ENCODE data around the gene TMEM33. TPM values are rescaled to one million over a fixed set of nuclear protein-coding genes. Genes with fewer than 3 reads are reported as not detected.

Gene TMEM33
- total RNA-seq, 2 experiments from 2014 or later, result 94.2 to 95.4 TPM

- CTCF ChIA-PET, result no interaction called here
- POLR2A ChIA-PET, result no interaction called here
These were observed 58.0 kb downstream of the TMEM33 start for GRCh38 chr4:41992967-41993857.

- ChIA-PET CTCF (no interaction called here), POLR2A (no interaction called here)
These were observed 59.3 kb downstream of the TMEM33 start for GRCh38 chr4:41994461-41994985.

- POLR2A ChIA-PET, result no interaction called here
- CTCF ChIA-PET, result interaction anchor here (0.7 kb wide), 1 partner anchor 15 kb away, joined by 3 read pairs; no protein-coding TSS in a partner anchor
These were observed 62.8 kb downstream of the TMEM33 start for GRCh38 chr4:41998019-41998418.

- CTCF ChIA-PET, result no interaction called here
- POLR2A ChIA-PET, result no interaction called here
These were observed 64.1 kb downstream of the TMEM33 start for GRCh38 chr4:41999321-41999720.

- CTCF ChIA-PET, result no interaction called here
- POLR2A ChIA-PET, result no interaction called here
These were observed 73.0 kb downstream of the TMEM33 start for GRCh38 chr4:42008011-42008786.

Other genes with a start within 250 kb of the TMEM33 start
- not detected for gene PHOX2B, start 186.7 kb upstream of the TMEM33 start, total RNA-seq
- under 1 TPM; 0.25 to 0.36 TPM for gene DCAF4L1, start 46.3 kb downstream of the TMEM33 start, total RNA-seq
- gene SLC30A9, start 55.1 kb downstream of the TMEM33 start, total RNA-seq, result 10 to 100 TPM; 60.5 to 61.4 TPM
- gene BEND4, start 217.2 kb downstream of the TMEM33 start, total RNA-seq, result 1 to 10 TPM; 5.0 to 5.9 TPM